ENCODE results near the gene KLRF1. TPM values are rescaled to one million over a fixed set of nuclear protein-coding genes. Genes with fewer than 3 reads are reported as not detected.

KLRF1 gene, protein sequence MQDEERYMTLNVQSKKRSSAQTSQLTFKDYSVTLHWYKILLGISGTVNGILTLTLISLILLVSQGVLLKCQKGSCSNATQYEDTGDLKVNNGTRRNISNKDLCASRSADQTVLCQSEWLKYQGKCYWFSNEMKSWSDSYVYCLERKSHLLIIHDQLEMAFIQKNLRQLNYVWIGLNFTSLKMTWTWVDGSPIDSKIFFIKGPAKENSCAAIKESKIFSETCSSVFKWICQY
- not detected in 2 replicates for total RNA-seq (ENCODE audit: low replicate concordance)

DNA sequence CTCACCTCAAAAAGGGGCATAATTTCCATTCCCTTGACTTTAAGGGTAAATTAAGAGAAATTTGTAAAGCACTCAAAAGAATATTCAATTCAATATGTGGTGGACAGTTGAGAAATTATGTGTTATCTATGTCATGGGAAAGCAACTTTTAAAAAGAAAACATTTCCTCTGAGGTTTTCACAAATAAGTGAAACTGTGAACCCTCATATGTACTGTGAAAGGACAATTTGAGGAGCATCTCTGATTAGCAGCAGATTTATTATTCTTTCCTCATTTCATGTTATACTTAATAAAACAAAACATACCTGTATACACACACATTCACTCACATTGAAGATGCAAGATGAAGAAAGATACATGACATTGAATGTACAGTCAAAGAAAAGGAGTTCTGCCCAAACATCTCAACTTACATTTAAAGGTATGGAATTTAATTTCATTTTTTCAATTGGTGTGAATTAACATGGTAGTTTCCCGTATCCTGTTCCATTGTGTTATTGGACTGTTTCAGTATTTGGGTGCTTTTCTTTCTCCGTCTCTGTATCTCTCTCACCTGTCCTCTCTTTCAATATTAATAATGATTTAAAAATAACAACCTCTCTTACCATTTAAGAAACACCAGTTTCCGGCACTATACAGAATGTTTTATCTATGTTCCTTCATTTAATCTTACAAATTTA is at the start of gene KLRF1:
Gene KLRF1 (plus strand): TSS at position 273 of the 680 bp plus-strand sequence. CDS start 64 bp downstream, at position 337.

DNA sequence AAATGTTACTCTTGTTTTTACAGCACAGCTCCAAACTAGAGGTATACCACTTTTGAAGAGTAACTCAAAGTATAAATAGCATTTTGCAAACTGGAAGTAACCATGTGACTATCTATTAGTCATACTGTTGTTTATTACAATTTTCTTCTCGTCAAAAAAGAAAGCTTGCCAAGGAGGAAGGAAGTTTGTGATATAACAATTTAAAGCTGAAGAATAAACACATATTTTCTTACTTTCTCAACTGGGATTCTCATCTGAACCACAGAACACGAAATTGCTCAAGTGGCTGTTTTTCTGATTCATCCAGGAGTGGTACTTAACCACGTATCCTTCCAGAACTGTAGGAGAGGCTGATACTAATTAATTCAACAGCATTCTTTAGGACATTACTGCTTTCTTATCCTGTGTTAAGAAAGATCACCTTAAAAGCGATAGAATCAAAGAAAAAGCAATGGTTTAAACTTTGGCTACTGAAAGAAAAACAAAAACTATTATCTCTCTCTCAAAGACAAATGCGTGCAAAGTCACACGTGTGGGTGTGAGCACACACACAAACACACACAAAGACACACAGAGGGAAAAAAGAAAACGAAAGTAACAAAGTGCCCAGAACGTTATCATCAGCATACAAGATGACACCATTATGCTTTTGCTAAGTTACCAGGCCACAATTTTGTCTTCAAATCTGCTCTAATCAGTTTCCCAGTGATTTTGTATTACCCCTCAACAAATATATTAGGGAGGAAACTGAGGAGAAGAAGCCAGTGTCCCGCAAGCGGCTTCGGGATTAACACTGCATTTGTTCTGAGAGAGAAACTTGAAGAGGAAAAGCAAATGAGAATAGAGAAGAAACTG is 42.3 kb downstream of the KLRF1 start, which contains the start of gene CLEC2B:
Gene CLEC2B (minus strand): TSS at position 48 of the 855 bp plus-strand sequence.

DNA sequence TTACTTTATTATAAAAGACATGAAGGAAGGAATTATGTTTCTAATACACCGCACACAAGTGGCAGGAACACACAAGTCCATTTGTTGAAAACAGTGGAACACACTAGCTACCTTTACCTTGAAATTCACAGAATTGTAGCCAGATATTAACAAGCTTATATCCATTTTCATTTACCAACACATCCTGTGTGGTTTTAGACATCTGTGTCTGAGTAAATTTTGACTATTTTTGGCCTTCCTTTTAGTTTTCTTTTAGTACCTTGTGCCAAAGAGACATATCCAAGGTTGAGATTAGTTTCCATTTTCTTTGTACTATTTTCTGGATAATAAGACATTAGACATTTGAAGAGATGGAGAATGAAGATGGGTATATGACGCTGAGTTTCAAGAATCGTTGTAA is 54.0 kb downstream of the KLRF1 start, which contains the start of gene KLRF2:
Gene KLRF2 (plus strand): TSS at position 244 of the 400 bp plus-strand sequence. CDS start 107 bp downstream, at position 351.

Other genes with a start within 250 kb of the KLRF1 start
- not detected in 2 replicates for gene KLRB1, start 219.6 kb upstream of the KLRF1 start, total RNA-seq (ENCODE audit: low replicate concordance)
- 0.60 and 2.5 TPM in 2 replicates for gene CLEC2D, start 157.8 kb upstream of the KLRF1 start, total RNA-seq (ENCODE audit: low replicate concordance)
- gene CLECL1, start 94.4 kb upstream of the KLRF1 start, total RNA-seq (ENCODE audit: low replicate concordance), result not detected in 2 replicates
- gene CD69, start 66.6 kb upstream of the KLRF1 start, total RNA-seq (ENCODE audit: low replicate concordance), result under 0.01 TPM in 1 of 2 replicates, not detected in the other
- gene CLEC2B, start 41.9 kb downstream of the KLRF1 start, total RNA-seq (ENCODE audit: low replicate concordance), result 2.3 and 206 TPM in 2 replicates
- not detected in 2 replicates for gene KLRF2, start 54.0 kb downstream of the KLRF1 start, total RNA-seq (ENCODE audit: low replicate concordance)
- 5.6 TPM in 1 of 2 replicates, not detected in the other for gene CLEC2A, start 104.9 kb downstream of the KLRF1 start, total RNA-seq (ENCODE audit: low replicate concordance)
- not detected in 2 replicates for gene CLEC12A, start 143.9 kb downstream of the KLRF1 start, total RNA-seq (ENCODE audit: low replicate concordance)
- gene CLEC1B, start 171.6 kb downstream of the KLRF1 start, total RNA-seq (ENCODE audit: low replicate concordance), result not detected in 2 replicates
- gene CLEC12B, start 183.1 kb downstream of the KLRF1 start, total RNA-seq (ENCODE audit: low replicate concordance), result 0.15 TPM in 1 of 2 replicates, not detected in the other
- not detected in 2 replicates for gene CLEC9A, start 203.2 kb downstream of the KLRF1 start, total RNA-seq (ENCODE audit: low replicate concordance)